DOHH2 (cell line): ENCODE measurements around the gene PRDX5.

Experiments used
- CTCF ChIP-seq: fragments of 200-600 bp; sonication (generic); IDR thresholded peaks from one replicate; pipeline ENCODE4 v1.5.1; 2014; ENCODE audit warnings: antibody characterized with exemption, mild to moderate bottlenecking, low read depth, low read length; ENCODE audit not compliant: poor library complexity, severe bottlenecking
- EZH2phosphoT487 ChIP-seq: fragments of 200-600 bp; sonication (generic); IDR thresholded peaks from 2 replicates; pipeline ENCODE4 v1.6.1; 2017; ENCODE audit warnings: borderline replicate concordance, mild to moderate bottlenecking, antibody characterized with exemption, low read length, moderate library complexity, mixed read lengths

DNA sequence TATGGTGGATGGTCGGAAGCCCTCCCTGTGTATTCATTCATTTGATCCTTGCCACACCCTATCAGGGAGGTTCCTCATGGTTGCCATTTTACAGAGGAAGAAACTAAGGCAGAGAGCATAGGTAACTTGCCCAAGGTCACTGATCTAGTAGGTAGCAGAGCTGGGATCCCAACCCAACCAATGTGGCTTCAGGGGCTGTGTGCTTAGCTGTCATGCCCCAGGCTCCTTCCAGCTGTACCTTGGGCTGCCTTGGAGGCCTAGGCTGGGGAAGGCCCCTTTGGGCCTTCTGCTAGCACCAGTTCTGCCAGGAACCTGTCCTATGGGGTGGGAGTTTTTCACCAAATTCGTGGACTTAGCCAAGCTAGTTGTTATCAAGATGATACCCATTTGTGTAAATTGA lies 42.1 kb upstream of the PRDX5 start:
- TF ChIP-seq CTCF (no peak), EZH2phosphoT487 (no peak)
